HG03196 (cell line): ENCODE data around the gene PTCD1.
"Not testable (repeated sequence)": the region's sequence is repeated elsewhere in the genome, so short reads cannot be mapped to it uniquely, and the experiment has no call there.

Experiments
- ATAC-seq: cut with Tn5 transposase; IDR thresholded peaks from one replicate; pipeline ENCODE4 v1.9.1; 2021; ENCODE audit not compliant: unreplicated experiment

PTCD1 gene

GRCh38 chr7:99449326-99449725 lies 10.7 kb upstream of the PTCD1 start:
- ATAC-seq = no peak

DNA sequence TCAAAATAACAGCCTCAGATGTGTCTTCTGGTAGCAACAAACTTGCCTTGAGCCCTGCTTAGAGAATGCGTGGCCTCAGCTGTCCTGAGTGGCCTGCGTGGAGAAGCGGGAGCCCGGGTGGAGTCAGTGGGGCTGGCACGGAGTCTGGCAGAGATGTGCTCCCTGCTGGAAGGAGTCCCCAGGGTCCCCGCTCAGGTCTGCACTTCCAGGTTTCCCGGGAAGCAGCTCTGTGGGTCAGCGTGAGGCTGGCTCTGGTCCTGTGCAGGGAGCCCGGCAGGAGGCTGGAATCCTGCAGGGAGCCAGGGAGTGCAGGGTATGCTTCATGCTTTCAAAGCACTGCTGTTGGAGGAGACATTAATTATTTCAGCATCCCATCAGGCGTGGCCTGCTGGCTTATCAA lies 10.3 kb upstream of the PTCD1 start:
- no peak for ATAC-seq

GRCh38 chr7:99447943-99448342 lies 9.3 kb upstream of the PTCD1 start:
- ATAC-seq = no peak

GRCh38 chr7:99446096-99446495 lies 7.5 kb upstream of the PTCD1 start:
- no peak for ATAC-seq

- ATAC-seq = no peak
Observed at GRCh38 chr7:99440195-99440594, 1.6 kb upstream of the PTCD1 start.

GRCh38 chr7:99437946-99438572 lies 539 bp downstream of the PTCD1 start:
- ATAC-seq = peak; percentile 4

- ATAC-seq = no peak
Observed at GRCh38 chr7:99433158-99433557, 5.4 kb downstream of the PTCD1 start.

GRCh38 chr7:99431756-99432540 lies 6.7 kb downstream of the PTCD1 start:
- not testable (repeated sequence) for ATAC-seq

- ATAC-seq = no peak
Observed at GRCh38 chr7:99429756-99430155, 8.8 kb downstream of the PTCD1 start.

DNA sequence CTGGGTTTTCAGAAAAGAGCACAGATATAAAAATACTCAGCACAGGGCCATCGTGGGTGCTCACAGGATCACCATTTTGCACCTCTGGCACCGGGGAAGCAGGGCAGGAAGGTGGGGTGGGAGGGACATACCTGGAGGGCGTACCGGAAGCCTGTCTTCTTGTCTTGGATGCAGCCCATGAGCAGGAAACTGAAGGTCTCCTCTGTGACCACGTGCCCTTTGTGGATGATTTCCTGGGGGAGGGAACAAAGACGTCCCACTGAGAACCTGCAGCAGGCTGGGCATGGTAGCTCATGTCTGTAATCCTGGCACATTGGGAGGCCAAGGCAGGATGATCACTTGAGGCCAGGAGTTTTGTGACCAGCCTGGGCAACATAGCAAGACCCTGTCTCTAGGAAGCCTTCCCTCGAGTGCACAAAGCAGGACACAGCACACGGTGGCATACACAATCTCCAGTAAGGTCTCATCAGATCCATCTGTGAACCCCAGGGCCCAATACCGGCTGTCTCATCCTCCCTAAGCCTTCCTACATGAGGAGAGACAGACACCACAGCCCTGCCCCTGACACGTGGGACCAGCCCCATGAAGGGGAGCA lies 9.5 kb downstream of the PTCD1 start:
- ATAC-seq = no peak

- ATAC-seq = no peak
Observed at GRCh38 chr7:99424932-99425730, 13.5 kb downstream of the PTCD1 start.

DNA sequence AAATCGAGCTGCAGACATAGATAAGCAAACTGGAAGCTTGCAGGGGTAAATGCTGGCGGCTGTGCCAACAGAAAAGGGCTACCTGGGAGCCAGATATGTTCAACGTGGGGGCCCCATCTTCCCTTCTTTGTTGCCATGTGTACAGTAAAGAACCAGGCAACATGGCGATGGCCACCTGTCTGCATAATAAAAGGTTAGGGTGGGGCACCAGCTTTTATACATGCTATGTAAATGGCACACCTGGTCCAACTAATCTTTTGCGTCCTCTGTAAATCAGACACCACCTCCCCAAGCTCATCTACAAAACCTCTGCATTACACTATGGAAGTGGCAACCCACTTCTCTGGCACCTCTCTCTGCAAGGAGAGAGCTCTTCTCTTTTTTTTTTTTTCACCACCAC lies 16.0 kb downstream of the PTCD1 start:
- ATAC-seq = no peak

GRCh38 chr7:99422186-99422585 lies 16.4 kb downstream of the PTCD1 start:
- no peak for ATAC-seq

DNA sequence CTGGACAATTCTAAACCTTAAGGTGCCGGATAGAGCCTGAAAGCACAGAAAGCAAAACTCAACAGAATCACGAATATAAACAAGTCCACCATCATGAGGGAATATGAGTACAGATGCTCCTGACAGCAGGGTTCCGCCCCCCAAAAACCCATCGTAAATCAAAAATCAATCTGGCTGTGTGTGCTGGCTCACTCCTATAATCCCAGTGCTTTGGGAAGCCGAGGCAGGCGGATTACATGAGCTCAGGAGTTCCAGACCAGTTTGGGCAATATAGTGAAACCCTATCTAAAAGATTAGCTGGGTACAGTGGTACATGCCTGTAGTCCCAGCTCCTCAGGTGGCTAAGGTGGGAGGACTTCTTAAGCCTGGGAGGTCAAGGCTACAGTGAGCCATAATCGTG lies 17.6 kb downstream of the PTCD1 start:
- ATAC-seq = no peak

DNA sequence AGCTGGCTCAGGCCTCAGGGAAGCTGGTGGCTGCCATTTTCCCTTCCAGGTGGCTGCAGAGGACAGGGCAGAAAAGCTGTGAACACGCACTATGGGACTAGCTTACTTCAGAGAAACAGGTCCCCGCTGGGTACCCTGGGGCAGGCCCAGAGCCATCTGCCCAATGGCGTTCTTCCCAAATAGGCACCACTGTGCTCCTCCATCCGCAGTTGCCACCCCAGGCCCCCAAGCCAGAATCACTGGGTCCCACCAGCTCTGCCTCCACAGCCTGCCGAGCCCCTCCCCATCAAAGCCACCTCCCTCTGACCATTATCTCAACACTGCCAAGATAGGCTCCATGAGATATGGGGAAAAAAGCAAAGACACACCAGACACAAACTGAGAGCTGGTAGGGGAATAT lies 18.4 kb downstream of the PTCD1 start:
- ATAC-seq = no peak

DNA sequence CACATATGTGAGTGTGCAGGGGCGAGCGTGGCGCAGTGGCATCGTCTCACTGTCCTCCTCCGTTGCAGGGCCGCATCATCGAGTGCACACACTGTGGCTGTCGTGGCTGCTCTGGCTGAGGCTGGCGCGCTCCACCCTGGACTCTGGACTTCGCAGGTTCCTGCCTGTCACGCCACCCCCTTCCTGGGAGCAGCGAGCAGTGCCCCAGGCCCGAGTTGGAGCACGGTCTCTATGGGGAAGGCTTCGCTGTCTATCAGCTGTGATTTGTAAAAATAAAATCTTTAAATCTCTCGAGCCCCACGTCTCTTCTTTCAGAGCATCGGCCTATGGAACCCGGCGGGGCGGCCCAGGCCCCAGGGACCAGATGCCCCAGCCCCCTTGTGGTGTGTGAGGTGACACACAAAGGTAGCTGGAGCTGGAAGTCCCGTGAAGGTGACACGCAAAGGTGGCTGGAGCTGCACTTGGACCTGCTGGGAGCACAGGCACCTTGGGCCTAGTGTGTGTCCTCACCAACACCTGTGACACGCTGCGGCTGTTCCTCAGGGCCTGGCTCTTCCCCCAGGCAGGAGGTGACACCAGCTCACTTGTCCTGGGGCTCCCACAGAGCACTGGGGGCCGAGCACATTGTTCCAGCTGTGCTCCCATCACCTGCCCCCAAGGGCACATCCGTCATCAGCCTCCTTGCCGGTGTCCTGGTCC lies 19.1 kb downstream of the PTCD1 start:
- no peak for ATAC-seq

DNA sequence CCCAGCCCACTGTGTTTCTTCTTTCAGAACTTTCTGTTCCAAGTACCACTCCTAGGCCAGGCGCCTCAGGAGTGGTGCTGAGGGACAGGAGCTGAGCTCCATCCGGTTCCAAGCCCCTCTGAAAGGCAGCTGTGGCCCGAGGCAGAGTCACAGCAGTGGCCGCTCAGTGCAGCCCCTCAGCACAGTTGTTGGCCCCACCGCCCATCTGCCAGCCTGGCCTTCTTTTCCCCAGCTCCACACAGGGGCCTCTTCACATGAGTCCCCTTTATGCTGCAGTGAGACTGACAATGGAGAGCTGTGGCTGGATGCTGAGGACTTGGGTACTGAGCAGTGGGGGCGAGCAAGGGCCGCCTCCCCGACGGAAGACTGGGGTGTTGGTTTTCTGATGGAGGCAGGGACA lies 20.3 kb downstream of the PTCD1 start:
- no peak for ATAC-seq

DNA sequence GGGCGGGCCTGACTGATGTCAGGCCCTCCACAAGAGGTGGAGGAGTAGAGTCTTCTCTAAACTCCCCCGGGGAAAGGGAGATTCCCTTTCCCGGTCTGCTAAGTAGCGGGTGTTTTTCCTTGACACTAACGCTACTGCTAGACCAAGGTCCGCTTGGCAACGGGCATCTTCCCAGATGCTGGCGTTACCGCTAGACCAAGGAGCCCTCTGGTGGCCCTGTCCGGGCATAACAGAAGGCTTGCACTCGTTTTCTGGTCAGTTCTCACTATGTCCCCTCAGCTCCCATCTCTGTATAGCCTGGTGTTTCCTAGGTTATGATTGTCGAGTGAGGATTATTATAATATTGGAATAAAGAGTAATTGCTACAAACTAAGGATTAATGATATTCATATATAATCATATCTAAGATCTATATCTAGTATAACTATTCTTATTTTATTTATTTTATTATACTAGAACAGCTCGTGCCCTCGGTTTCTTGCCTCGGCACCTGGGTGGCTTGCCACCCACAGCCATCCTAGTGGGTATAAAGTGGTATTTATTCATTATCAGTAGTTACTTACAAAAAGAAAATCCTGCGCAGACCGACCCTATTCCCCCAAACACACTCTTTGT lies 23.0 kb downstream of the PTCD1 start:
- not testable (repeated sequence) for ATAC-seq

DNA sequence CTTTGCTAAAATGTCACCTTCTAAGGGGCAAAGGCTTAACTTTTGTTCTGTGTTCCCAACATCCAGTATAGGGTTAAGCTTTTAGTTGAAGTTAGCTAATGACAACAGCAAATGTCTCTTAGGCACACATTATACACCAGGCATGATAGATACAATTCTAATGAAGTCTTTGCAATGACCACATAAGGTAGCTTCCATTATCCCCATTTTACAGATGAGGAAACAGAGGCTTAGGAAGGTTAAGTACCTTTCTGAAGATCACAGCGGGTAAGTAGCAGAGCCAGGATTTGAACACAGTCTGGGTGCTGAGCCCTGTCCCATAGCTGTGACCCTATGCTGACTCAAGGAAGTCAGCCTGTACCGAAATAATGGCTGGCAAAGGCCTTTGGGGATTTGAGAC lies 28.0 kb downstream of the PTCD1 start:
- no peak for ATAC-seq

GRCh38 chr7:99409806-99410205 lies 28.8 kb downstream of the PTCD1 start:
- no peak for ATAC-seq

DNA sequence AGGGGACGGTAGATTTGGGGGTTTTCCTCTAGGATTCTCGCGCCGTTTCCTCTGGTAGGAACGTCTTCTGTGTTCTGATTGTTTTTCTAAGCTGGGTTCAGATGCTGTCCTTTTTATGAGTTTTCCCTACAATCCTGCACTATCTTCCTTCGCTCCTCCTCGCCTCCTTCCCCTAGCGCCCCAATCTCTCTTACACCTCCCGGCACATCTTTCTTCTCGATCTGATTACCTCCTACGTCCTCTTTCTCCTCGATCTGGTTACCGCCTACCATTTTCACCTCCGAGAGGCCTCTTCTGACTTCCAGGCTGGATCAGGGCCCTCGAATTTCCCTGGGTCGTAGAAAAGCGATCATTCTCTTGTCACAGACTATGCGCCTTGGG lies 29.4 kb downstream of the PTCD1 start:
- ATAC-seq = no peak
